ENCODE results near the gene ALDH1A2.

DNA sequence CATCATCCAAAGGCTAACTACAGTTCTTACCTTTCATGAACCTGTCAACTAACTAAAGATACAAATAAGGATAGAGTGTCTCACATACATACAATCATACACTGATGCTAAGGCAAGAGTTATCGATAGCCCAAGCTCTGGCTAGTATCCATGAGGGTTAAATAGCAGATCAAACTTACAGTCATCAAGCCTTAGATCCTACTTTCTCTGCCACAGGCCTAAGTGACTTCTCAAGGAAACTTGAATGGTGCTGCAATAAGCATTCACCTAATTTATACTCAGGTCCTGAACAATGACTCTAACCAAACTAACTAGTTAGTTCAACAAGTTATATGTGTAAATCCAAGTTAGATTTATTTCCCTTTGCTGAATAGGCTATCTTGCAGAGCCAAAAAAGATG is 51.0 kb downstream of the ALDH1A2 start:
- TF ChIP-seq, protein P1, sequence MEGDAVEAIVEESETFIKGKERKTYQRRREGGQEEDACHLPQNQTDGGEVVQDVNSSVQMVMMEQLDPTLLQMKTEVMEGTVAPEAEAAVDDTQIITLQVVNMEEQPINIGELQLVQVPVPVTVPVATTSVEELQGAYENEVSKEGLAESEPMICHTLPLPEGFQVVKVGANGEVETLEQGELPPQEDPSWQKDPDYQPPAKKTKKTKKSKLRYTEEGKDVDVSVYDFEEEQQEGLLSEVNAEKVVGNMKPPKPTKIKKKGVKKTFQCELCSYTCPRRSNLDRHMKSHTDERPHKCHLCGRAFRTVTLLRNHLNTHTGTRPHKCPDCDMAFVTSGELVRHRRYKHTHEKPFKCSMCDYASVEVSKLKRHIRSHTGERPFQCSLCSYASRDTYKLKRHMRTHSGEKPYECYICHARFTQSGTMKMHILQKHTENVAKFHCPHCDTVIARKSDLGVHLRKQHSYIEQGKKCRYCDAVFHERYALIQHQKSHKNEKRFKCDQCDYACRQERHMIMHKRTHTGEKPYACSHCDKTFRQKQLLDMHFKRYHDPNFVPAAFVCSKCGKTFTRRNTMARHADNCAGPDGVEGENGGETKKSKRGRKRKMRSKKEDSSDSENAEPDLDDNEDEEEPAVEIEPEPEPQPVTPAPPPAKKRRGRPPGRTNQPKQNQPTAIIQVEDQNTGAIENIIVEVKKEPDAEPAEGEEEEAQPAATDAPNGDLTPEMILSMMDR (IDR thresholded peaks at IDR 0.05): no peak
- TF ChIP-seq POLR2AphosphoS5 (IDR thresholded peaks at IDR 0.05) (no peak), POLR2A (IDR thresholded peaks at IDR 0.05) (no peak)

All from sigmoid colon (tissue), 4 donors.